Measurements from ENCODE around the gene AKNA. TPM values are rescaled to one million over a fixed set of nuclear protein-coding genes. Genes with fewer than 3 reads are reported as not detected.

AKNA gene
- total RNA-seq, 1 experiment from 2014 or later: 3.4 TPM

DNA sequence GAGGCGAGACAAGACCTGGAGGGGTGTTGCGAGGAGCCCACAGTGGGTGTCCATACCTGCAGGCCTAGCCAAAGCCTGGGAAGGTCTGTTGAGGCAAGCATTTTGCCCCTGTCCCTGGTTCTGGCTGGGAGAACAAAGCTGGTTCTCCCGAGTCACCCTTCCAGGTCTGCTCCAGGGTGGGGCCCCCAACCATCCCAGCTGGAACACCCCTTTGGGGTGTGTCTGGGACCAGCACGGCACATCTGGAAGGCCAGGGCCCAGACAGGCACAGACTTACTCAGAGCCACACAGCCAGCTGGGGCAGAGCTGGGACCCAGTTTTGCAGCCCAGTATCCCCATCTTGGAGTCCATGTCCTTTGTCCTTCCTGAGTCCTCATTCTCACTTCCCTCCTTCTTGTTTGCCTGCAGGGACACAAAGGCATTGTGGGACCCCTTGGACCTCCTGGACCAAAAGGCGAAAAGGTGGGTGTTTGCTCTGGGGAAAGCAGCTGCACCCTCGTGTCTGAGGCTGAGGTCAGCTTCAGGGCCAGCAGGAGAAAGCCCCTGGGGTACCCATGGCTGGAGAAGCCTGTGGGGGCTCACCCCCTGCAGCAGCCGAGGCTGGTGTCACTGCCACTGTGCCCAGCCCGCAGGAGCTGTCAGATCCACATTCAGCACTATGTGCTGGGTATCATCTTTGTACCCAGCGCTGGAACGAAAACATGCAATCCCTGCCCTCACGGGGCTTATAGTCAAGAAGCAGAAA, 103.3 kb downstream of the AKNA start:
- no peak for DNase-seq (ENCODE audit: low spot score)

Other genes with a start within 250 kb of the AKNA start
- 1.3 and 2.4 TPM in 2 replicates for gene COL27A1, start 232.4 kb downstream of the AKNA start, total RNA-seq (2014; rRNA removed; shearing (Covaris generic))
- 0.33 TPM in 1 of 2 replicates, not detected in the other for gene ORM1, start 64.9 kb downstream of the AKNA start, total RNA-seq (2014; rRNA removed; shearing (Covaris generic))
- 0.19 TPM in 1 of 2 replicates, not detected in the other for gene ORM2, start 58.1 kb downstream of the AKNA start, total RNA-seq (2014; rRNA removed; shearing (Covaris generic))
- gene WHRN, start 117.5 kb upstream of the AKNA start, total RNA-seq (2014; rRNA removed; shearing (Covaris generic)): 0.37 and 1.5 TPM in 2 replicates
- gene ATP6V1G1, start 199.8 kb upstream of the AKNA start, total RNA-seq (2014; rRNA removed; shearing (Covaris generic)): 171 and 172 TPM in 2 replicates
- 6.2 and 10.0 TPM in 2 replicates for gene TMEM268, start 223.3 kb upstream of the AKNA start, total RNA-seq (2014; rRNA removed; shearing (Covaris generic))

All from H4 (cell line).